Measurements from ENCODE around the gene SLC29A4. TPM values are rescaled to one million over a fixed set of nuclear protein-coding genes. Genes with fewer than 3 reads are reported as not detected.
A peak's percentile ranks its signal among the peaks of the same experiment; 100 is the strongest.

Gene SLC29A4
- polyA plus RNA-seq, 1 donor (not counting 4 experiments of a cell fraction or from before 2014, with no cell fraction given), result 0.43 TPM

- H3K27ac ChIP-seq (ENCODE audit: control insufficient read depth, insufficient read depth, low read length), result no peak overlapping the region
- no peak overlapping the region for H2AFZ ChIP-seq (ENCODE audit: control insufficient read depth, low read length)
- peaks cover 20% of the 10 kb centered on the region for H3K27me3 ChIP-seq (ENCODE audit: control insufficient read depth, extremely low read depth, insufficient read depth, low read length)
- dilution Hi-C loops (cut with MboI; ENCODE audit: extremely low pct_ligation_motif_present, low sequenced_read_pairs), result no loop called here
- no peak for DNase-seq (ENCODE audit: low read depth, low spot score)
- H3K4me3 ChIP-seq (ENCODE audit: control insufficient read depth in 2 of 3, extremely low read depth in 1 of 3, insufficient read depth in 2 of 3, low read depth in 1 of 3, low read length in 3 of 3), result no peak overlapping the region
- FAIRE-seq, result no peak
- no peak for TF ChIP-seq EZH2 (IDR thresholded peaks at IDR 0.05; ENCODE audit: low read length)
- TF ChIP-seq, protein P1, sequence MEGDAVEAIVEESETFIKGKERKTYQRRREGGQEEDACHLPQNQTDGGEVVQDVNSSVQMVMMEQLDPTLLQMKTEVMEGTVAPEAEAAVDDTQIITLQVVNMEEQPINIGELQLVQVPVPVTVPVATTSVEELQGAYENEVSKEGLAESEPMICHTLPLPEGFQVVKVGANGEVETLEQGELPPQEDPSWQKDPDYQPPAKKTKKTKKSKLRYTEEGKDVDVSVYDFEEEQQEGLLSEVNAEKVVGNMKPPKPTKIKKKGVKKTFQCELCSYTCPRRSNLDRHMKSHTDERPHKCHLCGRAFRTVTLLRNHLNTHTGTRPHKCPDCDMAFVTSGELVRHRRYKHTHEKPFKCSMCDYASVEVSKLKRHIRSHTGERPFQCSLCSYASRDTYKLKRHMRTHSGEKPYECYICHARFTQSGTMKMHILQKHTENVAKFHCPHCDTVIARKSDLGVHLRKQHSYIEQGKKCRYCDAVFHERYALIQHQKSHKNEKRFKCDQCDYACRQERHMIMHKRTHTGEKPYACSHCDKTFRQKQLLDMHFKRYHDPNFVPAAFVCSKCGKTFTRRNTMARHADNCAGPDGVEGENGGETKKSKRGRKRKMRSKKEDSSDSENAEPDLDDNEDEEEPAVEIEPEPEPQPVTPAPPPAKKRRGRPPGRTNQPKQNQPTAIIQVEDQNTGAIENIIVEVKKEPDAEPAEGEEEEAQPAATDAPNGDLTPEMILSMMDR (optimal IDR thresholded peaks at IDR 0.05 in 1 of 3, IDR thresholded peaks at IDR 0.05 in 1 of 3, conservative IDR thresholded peaks at IDR 0.05 in 1 of 3; ENCODE audit: extremely low read depth in 1 of 3, insufficient read depth in 2 of 3, low read length in 3 of 3), result no peak
- no peaks in the 10 kb centered on the region for H3K4me1 ChIP-seq (ENCODE audit: control insufficient read depth, extremely low read depth, insufficient read depth, low read length)
- H4K20me1 ChIP-seq (ENCODE audit: control insufficient read depth, extremely low read depth, insufficient read depth, low read length), result no peaks in the 10 kb centered on the region
- no peaks in the 10 kb centered on the region for H3K9me1 ChIP-seq (ENCODE audit: control insufficient read depth, extremely low read depth, insufficient read depth, low read length)
- H3K36me3 ChIP-seq (ENCODE audit: control insufficient read depth in 2 of 2, extremely low read depth in 1 of 2, insufficient read depth in 2 of 2, low read length in 2 of 2), result no peaks in the 10 kb centered on the region
- no peaks in the 10 kb centered on the region for H3K9me3 ChIP-seq (ENCODE audit: control insufficient read depth, low read depth, low read length)
- H3K9ac ChIP-seq (ENCODE audit: control insufficient read depth, extremely low read depth, insufficient read depth, low read length), result no peak overlapping the region
- no peak overlapping the region for H3K4me2 ChIP-seq (ENCODE audit: control insufficient read depth, extremely low read depth, insufficient read depth, low read depth, low read length)
- H3K79me2 ChIP-seq (ENCODE audit: control insufficient read depth, insufficient read depth, low read length), result no peaks in the 10 kb centered on the region
These were observed 13.4 kb downstream of the SLC29A4 start for GRCh38 chr7:5296015-5296610.

- no peak overlapping the region for H3K4me3 ChIP-seq (ENCODE audit: control insufficient read depth in 2 of 3, extremely low read depth in 1 of 3, insufficient read depth in 2 of 3, low read depth in 1 of 3, low read length in 3 of 3)
- dilution Hi-C loops (cut with MboI; ENCODE audit: extremely low pct_ligation_motif_present, low sequenced_read_pairs), result no loop called here
- H3K27ac ChIP-seq (ENCODE audit: control insufficient read depth, insufficient read depth, low read length), result no peak overlapping the region
- no peak overlapping the region for H2AFZ ChIP-seq (ENCODE audit: control insufficient read depth, low read length)
- no peaks in the 10 kb centered on the region for H4K20me1 ChIP-seq (ENCODE audit: control insufficient read depth, extremely low read depth, insufficient read depth, low read length)
- no peak for DNase-seq (ENCODE audit: low read depth, low spot score)
- H3K9me1 ChIP-seq (ENCODE audit: control insufficient read depth, extremely low read depth, insufficient read depth, low read length), result no peaks in the 10 kb centered on the region
- H3K36me3 ChIP-seq (ENCODE audit: control insufficient read depth in 2 of 2, extremely low read depth in 1 of 2, insufficient read depth in 2 of 2, low read length in 2 of 2), result no peaks in the 10 kb centered on the region
- H3K4me1 ChIP-seq (ENCODE audit: control insufficient read depth, extremely low read depth, insufficient read depth, low read length), result no peaks in the 10 kb centered on the region
- H3K79me2 ChIP-seq (ENCODE audit: control insufficient read depth, insufficient read depth, low read length), result no peaks in the 10 kb centered on the region
- peak; percentile 26 for FAIRE-seq
- H3K4me2 ChIP-seq (ENCODE audit: control insufficient read depth, extremely low read depth, insufficient read depth, low read depth, low read length), result peak overlapping the region; percentile 45
- peaks cover 20% of the 10 kb centered on the region for H3K27me3 ChIP-seq (ENCODE audit: control insufficient read depth, extremely low read depth, insufficient read depth, low read length)
- H3K9ac ChIP-seq (ENCODE audit: control insufficient read depth, extremely low read depth, insufficient read depth, low read length), result no peak overlapping the region
- no peaks in the 10 kb centered on the region for H3K9me3 ChIP-seq (ENCODE audit: control insufficient read depth, low read depth, low read length)
- TF ChIP-seq, protein P1 (optimal IDR thresholded peaks at IDR 0.05 in 1 of 3, IDR thresholded peaks at IDR 0.05 in 1 of 3, conservative IDR thresholded peaks at IDR 0.05 in 1 of 3; ENCODE audit: extremely low read depth in 1 of 3, insufficient read depth in 2 of 3, low read length in 3 of 3), result no peak
- no peak for TF ChIP-seq EZH2 (IDR thresholded peaks at IDR 0.05; ENCODE audit: low read length)
These were observed 14.0 kb downstream of the SLC29A4 start for GRCh38 chr7:5296611-5297226.

Measured in keratinocyte (primary cell).